OCI-LY7 (cell line): Measurements from ENCODE around the gene NIM1K. TPM values are rescaled to one million over a fixed set of nuclear protein-coding genes. Genes with fewer than 3 reads are reported as not detected.

ENCODE experiments used
- BruUV-seq: library from RNA; stranded (reverse); fragments of 400-500 nt; replicated peaks from 2 replicates; lab custom pipeline; 2021; lab: Mats Ljungman, UMichigan
- CTCF ChIA-PET: fragments of 300-600 bp; sonication (Branson Sonifier 250); formaldehyde crosslinking; loops from one replicate; lab custom pipeline; 2022; ENCODE audit warnings: antibody characterized with exemption; ENCODE audit not compliant: unreplicated experiment; lab: Charles Lee
- POLR2A ChIA-PET: fragments of 300-600 bp; sonication (Branson Sonifier 250); formaldehyde crosslinking; loops from one replicate; lab custom pipeline; 2022; ENCODE audit warnings: antibody characterized with exemption; lab: Charles Lee
- DNase-seq: peaks from one replicate; pipeline ENCODE4 v3.0.0-alpha.2; 2015; ENCODE audit warnings: low spot score
- H2AFZ ChIP-seq: fragments of 200-600 bp; sonication (generic), shearing (Covaris generic); 2 replicates; pipeline ENCODE4 v1.6.1; 2014; ENCODE audit warnings: mild to moderate bottlenecking, antibody characterized with exemption, low read length, moderate library complexity
- H3K27ac ChIP-seq: fragments of 200-600 bp; sonication (generic); 2 replicates; pipeline ENCODE4 v1.5.1; 2014; ENCODE audit warnings: mixed run types, low read depth, mild to moderate bottlenecking, moderate library complexity, low read length, inconsistent platforms; ENCODE audit not compliant: poor library complexity, severe bottlenecking
- H3K36me3 ChIP-seq: fragments of 200-600 bp; sonication (generic); 2 replicates; pipeline ENCODE4 v1.6.1; 2014; ENCODE audit warnings: mild to moderate bottlenecking, antibody characterized with exemption, low read length, moderate library complexity, mixed read lengths; ENCODE audit not compliant: insufficient read depth
- H3K4me1 ChIP-seq: fragments of 200-600 bp; sonication (generic); 2 replicates; pipeline ENCODE4 v1.5.1; 2014; ENCODE audit warnings: mild to moderate bottlenecking, low read length; ENCODE audit not compliant: insufficient read depth, poor library complexity, severe bottlenecking
- H3K4me2 ChIP-seq: fragments of 200-600 bp; sonication (generic); 2 replicates; pipeline ENCODE4 v1.6.1; 2014; ENCODE audit warnings: mild to moderate bottlenecking, low read length
- H3K4me3 ChIP-seq: fragments of 200-600 bp; sonication (generic); 2 replicates; pipeline ENCODE4 v1.5.1; 2014; ENCODE audit warnings: mild to moderate bottlenecking, low read depth, low read length; ENCODE audit not compliant: poor library complexity, severe bottlenecking
- H3K79me2 ChIP-seq: fragments of 200-600 bp; sonication (generic); 2 replicates; pipeline ENCODE4 v1.6.1; 2016; ENCODE audit warnings: low read depth, mild to moderate bottlenecking, low read length, moderate library complexity, mixed read lengths; ENCODE audit not compliant: insufficient read depth
- H3K9me2 ChIP-seq: fragments of 200-600 bp; sonication (generic); 2 replicates; pipeline ENCODE4 v1.6.1; 2016; ENCODE audit warnings: mild to moderate bottlenecking, low read length, mixed read lengths; ENCODE audit not compliant: insufficient read depth
- H3K9me3 ChIP-seq: fragments of 200-600 bp; sonication (generic); 2 replicates; pipeline ENCODE4 v1.6.1; 2014; ENCODE audit warnings: mild to moderate bottlenecking, mixed run types, low read length, mixed read lengths
- H4K20me1 ChIP-seq: fragments of 200-600 bp; sonication (generic); 2 replicates; pipeline ENCODE4 v1.6.1; 2014; ENCODE audit warnings: mild to moderate bottlenecking, antibody characterized with exemption, low read length, moderate library complexity, mixed read lengths; ENCODE audit not compliant: insufficient read depth
- EZH2phosphoT487 ChIP-seq: fragments of 200-600 bp; sonication (generic); IDR thresholded peaks from 2 replicates; pipeline ENCODE4 v1.6.1; 2018; ENCODE audit warnings: low read depth, borderline replicate concordance, mild to moderate bottlenecking, mixed run types, antibody characterized with exemption, low read length, moderate library complexity, mixed read lengths
- intact Hi-C: fragments of 100-400 bp; cut with micrococcal nuclease; formaldehyde crosslinking; loops from one replicate; pipeline ENCODE4 v1.10.0; 2022; ENCODE audit not compliant: unreplicated experiment
- total RNA-seq, 2 experiments: library from RNA; depleted of rRNA in 1 of 2; stranded (reverse); fragments of >200 nt in 1 of 2; shearing (Covaris generic) in 1 of 2; gene quantifications; 2 replicates each; pipeline ENCODE4 v1.2.3, GENCODE V29; 2014 to 2022
- TF ChIP-seq, protein P1 (sequence below): fragments of 200-600 bp; sonication (generic); conservative IDR thresholded peaks from 2 replicates; pipeline ENCODE4 v1.5.1; 2014; ENCODE audit warnings: mild to moderate bottlenecking, antibody characterized with exemption, low read length, moderate library complexity, mixed read lengths

Gene NIM1K
- total RNA-seq, 2 experiments from 2014 or later: 0.41 to 0.68 TPM

DNA sequence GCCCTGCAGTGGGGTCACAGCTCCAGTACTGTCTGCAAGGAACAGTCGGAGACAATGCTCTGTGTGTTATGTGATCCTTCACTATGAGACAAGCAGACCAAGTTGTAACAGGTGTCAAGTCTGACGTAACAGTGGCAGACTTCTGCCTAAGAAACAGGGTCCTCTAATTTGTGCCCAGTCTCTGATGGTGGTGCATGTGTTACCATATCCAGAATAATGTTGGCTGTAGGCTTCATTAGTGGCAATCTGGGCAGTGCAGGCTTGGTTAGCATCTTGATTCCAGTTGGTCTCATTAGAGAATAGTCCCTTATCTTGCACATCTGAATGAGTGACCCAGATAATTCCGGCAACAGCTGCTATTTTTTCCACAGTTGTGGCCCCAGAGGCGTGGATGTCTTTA, 37.6 kb upstream of the NIM1K start:
- DNase-seq: no peak
- TF ChIP-seq EZH2phosphoT487: no peak
- TF ChIP-seq, protein P1, sequence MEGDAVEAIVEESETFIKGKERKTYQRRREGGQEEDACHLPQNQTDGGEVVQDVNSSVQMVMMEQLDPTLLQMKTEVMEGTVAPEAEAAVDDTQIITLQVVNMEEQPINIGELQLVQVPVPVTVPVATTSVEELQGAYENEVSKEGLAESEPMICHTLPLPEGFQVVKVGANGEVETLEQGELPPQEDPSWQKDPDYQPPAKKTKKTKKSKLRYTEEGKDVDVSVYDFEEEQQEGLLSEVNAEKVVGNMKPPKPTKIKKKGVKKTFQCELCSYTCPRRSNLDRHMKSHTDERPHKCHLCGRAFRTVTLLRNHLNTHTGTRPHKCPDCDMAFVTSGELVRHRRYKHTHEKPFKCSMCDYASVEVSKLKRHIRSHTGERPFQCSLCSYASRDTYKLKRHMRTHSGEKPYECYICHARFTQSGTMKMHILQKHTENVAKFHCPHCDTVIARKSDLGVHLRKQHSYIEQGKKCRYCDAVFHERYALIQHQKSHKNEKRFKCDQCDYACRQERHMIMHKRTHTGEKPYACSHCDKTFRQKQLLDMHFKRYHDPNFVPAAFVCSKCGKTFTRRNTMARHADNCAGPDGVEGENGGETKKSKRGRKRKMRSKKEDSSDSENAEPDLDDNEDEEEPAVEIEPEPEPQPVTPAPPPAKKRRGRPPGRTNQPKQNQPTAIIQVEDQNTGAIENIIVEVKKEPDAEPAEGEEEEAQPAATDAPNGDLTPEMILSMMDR: no peak
- no peaks in the 10 kb centered on the region for H3K9me2 ChIP-seq
- H3K4me3 ChIP-seq: no peak overlapping the region
- H3K36me3 ChIP-seq: peaks cover 94% of the 10 kb centered on the region
- ChIA-PET POLR2A (interaction anchor here (0.6 to 1.2 kb wide), 3 partner anchors 12 to 72 kb away, joined by 3 to 5 read pairs (median 3); no protein-coding TSS in a partner anchor), CTCF (no interaction called here)
- BruUV-seq: no TSS peak
- H2AFZ ChIP-seq: no peak overlapping the region
- no peaks in the 10 kb centered on the region for H3K9me3 ChIP-seq
- H3K4me2 ChIP-seq: no peak overlapping the region
- 0 out of 2 replicates have a peak, but pooled peaks cover 3% of the 10 kb centered on the region for H4K20me1 ChIP-seq
- H3K27ac ChIP-seq: no peak overlapping the region
- intact Hi-C loops: no loop called here
- peaks cover 14% of the 10 kb centered on the region for H3K79me2 ChIP-seq
- no peaks in the 10 kb centered on the region for H3K4me1 ChIP-seq

DNA sequence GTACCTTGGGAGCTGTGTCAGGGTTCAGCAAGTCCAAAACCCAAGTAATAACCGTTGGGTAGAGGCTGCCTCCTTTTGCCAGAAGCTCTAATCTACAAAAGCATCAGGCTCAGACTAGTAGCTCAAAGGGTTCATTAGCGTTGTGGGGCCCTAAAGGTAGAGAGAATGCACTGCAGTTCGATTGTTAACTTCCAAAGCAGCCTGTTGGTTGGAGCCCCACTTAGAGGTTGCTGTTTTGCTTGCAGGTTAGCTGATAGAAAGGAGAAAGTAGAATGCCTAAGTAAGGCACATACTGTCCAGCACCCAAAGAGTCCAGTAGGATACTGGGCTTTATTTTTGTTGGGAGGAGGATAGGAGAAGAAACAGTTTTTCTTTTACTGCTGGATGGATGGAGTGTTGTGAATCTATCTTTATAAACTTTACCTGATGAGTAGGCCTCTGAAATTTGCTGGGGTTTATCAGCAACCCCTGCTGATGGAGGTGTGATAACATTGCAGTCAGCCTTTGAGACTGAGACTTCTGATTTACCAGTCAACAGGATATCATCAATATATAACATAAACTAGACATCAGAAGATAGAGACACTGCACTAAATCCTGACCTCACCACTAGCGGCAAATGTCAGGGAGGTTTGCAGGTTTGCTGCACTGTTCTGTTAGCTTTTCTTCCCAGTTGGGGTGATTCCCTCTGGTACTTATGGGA, 36.5 kb upstream of the NIM1K start:
- no peak for TF ChIP-seq EZH2phosphoT487
- TF ChIP-seq, protein P1: no peak
- Histone ChIP-seq H3K4me2 (no peak overlapping the region), H3K9me2 (no peaks in the 10 kb centered on the region), H3K9me3 (no peaks in the 10 kb centered on the region), H3K27ac (no peak overlapping the region), H3K79me2 (peaks cover 14% of the 10 kb centered on the region), H3K36me3 (peaks cover 94% of the 10 kb centered on the region), H3K4me1 (no peaks in the 10 kb centered on the region), H2AFZ (no peak overlapping the region), H4K20me1 (0 out of 2 replicates have a peak, but pooled peaks cover 3% of the 10 kb centered on the region), H3K4me3 (no peak overlapping the region)
- intact Hi-C loops: no loop called here
- BruUV-seq: no TSS peak
- CTCF ChIA-PET: no interaction called here
- POLR2A ChIA-PET: interaction anchor here (0.7 to 1.4 kb wide), 3 partner anchors 13 to 119 kb away, joined by 3 to 5 read pairs (median 5); no protein-coding TSS in a partner anchor
- DNase-seq: no peak

GRCh38 chr5:43156388-43156787, 35.6 kb upstream of the NIM1K start:
- H3K79me2 ChIP-seq: peaks cover 13% of the 10 kb centered on the region
- H4K20me1 ChIP-seq: no peaks in the 10 kb centered on the region
- H2AFZ ChIP-seq: no peak overlapping the region
- no peak for DNase-seq
- peaks cover 94% of the 10 kb centered on the region for H3K36me3 ChIP-seq
- no peak overlapping the region for H3K4me2 ChIP-seq
- intact Hi-C loops: no loop called here
- H3K4me3 ChIP-seq: no peak overlapping the region
- no peaks in the 10 kb centered on the region for H3K4me1 ChIP-seq
- H3K9me2 ChIP-seq: no peaks in the 10 kb centered on the region
- no TSS peak for BruUV-seq
- CTCF ChIA-PET: no interaction called here
- no peak overlapping the region for H3K27ac ChIP-seq
- POLR2A ChIA-PET: interaction anchor here (0.6 to 1.4 kb wide), 2 partner anchors 9 to 20 kb away, joined by 3 to 5 read pairs; no protein-coding TSS in a partner anchor
- no peaks in the 10 kb centered on the region for H3K9me3 ChIP-seq
- TF ChIP-seq, protein P1: no peak
- TF ChIP-seq EZH2phosphoT487: no peak
